ENCODE results near the gene RNU11.

DNA sequence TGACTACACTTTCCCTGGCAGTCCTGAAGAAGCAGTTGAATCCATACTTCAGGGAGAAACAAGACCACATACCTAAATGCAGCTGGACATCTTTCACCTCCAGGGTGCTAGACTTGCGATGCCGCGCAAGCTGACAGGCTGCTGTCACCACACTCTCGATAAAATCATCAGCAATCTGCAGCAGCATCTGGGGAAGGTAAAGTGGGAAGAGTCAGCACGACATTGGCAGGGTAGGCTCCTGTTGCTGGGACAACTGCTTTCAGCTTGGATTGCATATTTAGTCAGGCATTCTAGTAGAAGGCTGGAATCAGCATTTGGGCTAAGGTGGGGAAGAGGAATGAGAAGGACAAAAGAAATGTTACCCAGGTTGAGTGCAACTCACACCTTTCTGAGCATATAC lies 35.2 kb upstream of the RNU11 start:
- TF ChIP-seq, protein P1, sequence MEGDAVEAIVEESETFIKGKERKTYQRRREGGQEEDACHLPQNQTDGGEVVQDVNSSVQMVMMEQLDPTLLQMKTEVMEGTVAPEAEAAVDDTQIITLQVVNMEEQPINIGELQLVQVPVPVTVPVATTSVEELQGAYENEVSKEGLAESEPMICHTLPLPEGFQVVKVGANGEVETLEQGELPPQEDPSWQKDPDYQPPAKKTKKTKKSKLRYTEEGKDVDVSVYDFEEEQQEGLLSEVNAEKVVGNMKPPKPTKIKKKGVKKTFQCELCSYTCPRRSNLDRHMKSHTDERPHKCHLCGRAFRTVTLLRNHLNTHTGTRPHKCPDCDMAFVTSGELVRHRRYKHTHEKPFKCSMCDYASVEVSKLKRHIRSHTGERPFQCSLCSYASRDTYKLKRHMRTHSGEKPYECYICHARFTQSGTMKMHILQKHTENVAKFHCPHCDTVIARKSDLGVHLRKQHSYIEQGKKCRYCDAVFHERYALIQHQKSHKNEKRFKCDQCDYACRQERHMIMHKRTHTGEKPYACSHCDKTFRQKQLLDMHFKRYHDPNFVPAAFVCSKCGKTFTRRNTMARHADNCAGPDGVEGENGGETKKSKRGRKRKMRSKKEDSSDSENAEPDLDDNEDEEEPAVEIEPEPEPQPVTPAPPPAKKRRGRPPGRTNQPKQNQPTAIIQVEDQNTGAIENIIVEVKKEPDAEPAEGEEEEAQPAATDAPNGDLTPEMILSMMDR (IDR thresholded peaks at IDR 0.05), result no peak
- no peak for TF ChIP-seq POLR2A (IDR thresholded peaks at IDR 0.05)
